Thyroid gland (tissue), 4 donors: ENCODE results near the gene DOC2A.

ENCODE experiments used
- CTCF ChIP-seq, 6 experiments: fragments of 200-600 bp in 3 of 6; fragments of 450-650 bp in 3 of 6; sonication (generic) in 3 of 6; IDR thresholded peaks; one replicate each; pipeline ENCODE4 v1.5.1; 2016 to 2019; ENCODE audit warnings: antibody characterized with exemption in 6 of 6, mild to moderate bottlenecking in 2 of 6, inconsistent platforms in 1 of 6, moderate library complexity in 1 of 6
- POLR2A ChIP-seq, 2 donors: fragments of 450-650 bp; IDR thresholded peaks; one replicate each; pipeline ENCODE4 v1.6.1; 2017; ENCODE audit warnings: antibody characterized with exemption in 2 of 2, mild to moderate bottlenecking in 2 of 2, moderate library complexity in 1 of 2

- TF ChIP-seq POLR2A (IDR thresholded peaks at IDR 0.05) (no peak), CTCF (IDR thresholded peaks at IDR 0.05) (no peak)
Observed at GRCh38 chr16:29990034-29990433, 20.8 kb downstream of the DOC2A start.
